Renal pelvis (tissue), 3 donors: ENCODE data around the gene TRIL. TPM values are rescaled to one million over a fixed set of nuclear protein-coding genes. Genes with fewer than 3 reads are reported as not detected.

Experiments used
- polyA plus RNA-seq, 3 donors: library from polyadenylated mRNA; unstranded; fragments of 120-200 nt; gene quantifications; one replicate each; pipeline ENCODE4 v1.2.1, GENCODE V29; 2013; ENCODE audit not compliant: insufficient read length in 3 of 3

Gene TRIL
- polyA plus RNA-seq, 3 donors: 42.1 to 61.8 (median 55.0) TPM

Other genes starting within 250 kb of the TRIL start
- 10 to 100 TPM; 51.7 to 73.9 (median 57.5) TPM for gene CPVL, start 188.2 kb upstream of the TRIL start, polyA plus RNA-seq
- gene CHN2, start 236.4 kb upstream of the TRIL start, polyA plus RNA-seq: 10 to 100 TPM; 14.7 to 17.7 (median 16.0) TPM